Breast epithelium (tissue), 4 donors: ENCODE results near the gene ATP2B3. TPM values are rescaled to one million over a fixed set of nuclear protein-coding genes. Genes with fewer than 3 reads are reported as not detected.
A peak's percentile ranks its signal among the peaks of the same experiment; 100 is the strongest.

Source experiments
- DNase-seq, 2 donors: peaks; one replicate each; pipeline ENCODE4 v3.0.0-alpha.2; 2019; ENCODE audit warnings: low spot score in 2 of 2
- H3K27ac ChIP-seq, 2 donors: fragments of 200-600 bp; sonication (generic) in 1 of 2; one replicate each; pipeline ENCODE4 v1.5.1; 2016 to 2019; ENCODE audit warnings: mild to moderate bottlenecking in 1 of 2
- H3K27me3 ChIP-seq, 2 donors: fragments of 200-600 bp; sonication (generic) in 1 of 2; one replicate each; pipeline versions ENCODE4 v1.5.1 to v1.6.0; 2017 to 2019; ENCODE audit warnings: control low read depth in 1 of 2, mild to moderate bottlenecking in 1 of 2
- H3K36me3 ChIP-seq: fragments of 200-600 bp; one replicate; pipeline ENCODE4 v1.5.1; 2019
- H3K4me1 ChIP-seq, 2 donors: fragments of 200-600 bp; sonication (generic); one replicate each; pipeline ENCODE4 v1.5.1; 2016 to 2019; ENCODE audit warnings: control low read depth in 1 of 2
- H3K4me3 ChIP-seq, 3 donors: fragments of 200-600 bp; sonication (generic); 1 replicate in 2 of 3; 2 replicates in 1 of 3; pipeline ENCODE4 v1.5.1; 2016 to 2019; ENCODE audit warnings: mild to moderate bottlenecking in 3 of 3, moderate library complexity in 2 of 3
- H3K9me3 ChIP-seq, 2 donors: fragments of 200-600 bp; sonication (generic) in 1 of 2; one replicate each; pipeline ENCODE4 v1.5.1; 2016 to 2019; ENCODE audit warnings: control low read depth in 1 of 2
- CTCF ChIP-seq, 3 donors: fragments of 450-650 bp; IDR thresholded peaks; one replicate each; pipeline ENCODE4 v1.5.1; 2016 to 2017; ENCODE audit warnings: antibody characterized with exemption in 3 of 3, mild to moderate bottlenecking in 3 of 3, moderate library complexity in 3 of 3
- POLR2A ChIP-seq: fragments of 450-650 bp; IDR thresholded peaks from one replicate; pipeline ENCODE4 v1.6.1; 2016; ENCODE audit warnings: antibody characterized with exemption, mild to moderate bottlenecking, moderate library complexity
- POLR2AphosphoS5 ChIP-seq, 3 donors: sonication (generic); formaldehyde crosslinking; IDR thresholded peaks; one replicate each; pipeline ENCODE4 v1.6.1; 2017; ENCODE audit warnings: antibody characterized with exemption in 3 of 3
- intact Hi-C: fragments of 100-400 bp; cut with DNase I; formaldehyde crosslinking; loops from one replicate; pipeline ENCODE4 v1.15.1; 2023; ENCODE audit warnings: low total_unique reads
- total RNA-seq, 3 donors: library from RNA; depleted of rRNA; stranded (reverse); fragments of >200 nt; gene quantifications; one replicate each; pipeline ENCODE4 v1.1.0, GENCODE V29; 2016

ATP2B3 gene
- total RNA-seq, 3 donors from 2014 or later: not detected

GRCh38 chrX:153495362-153495751 is 22.1 kb upstream of the ATP2B3 start:
- no peak for TF ChIP-seq POLR2AphosphoS5 (IDR thresholded peaks at IDR 0.05)
- peak in 2 of 3 donors; percentile 1 to 6 for TF ChIP-seq CTCF (IDR thresholded peaks at IDR 0.05)
- TF ChIP-seq POLR2A: no peak

GRCh38 chrX:153495903-153496589 is 21.4 kb upstream of the ATP2B3 start:
- peak overlapping the region; percentile 32 to 63 (median 37) for H3K4me3 ChIP-seq
- H3K27me3 ChIP-seq: peaks cover 5 to 79% of the 10 kb centered on the region in 2 donors
- intact Hi-C loops: no loop called here
- no peak for TF ChIP-seq CTCF (IDR thresholded peaks at IDR 0.05)
- no peak for TF ChIP-seq POLR2A
- no peak for TF ChIP-seq POLR2AphosphoS5 (IDR thresholded peaks at IDR 0.05)
- DNase-seq: no peak
- H3K36me3 ChIP-seq: no peaks in the 10 kb centered on the region
- H3K4me1 ChIP-seq: no peaks in the 10 kb centered on the region
- H3K9me3 ChIP-seq: peaks cover 0 to 3% of the 10 kb centered on the region in 2 donors
- peak overlapping the region in 1 of 2 donors; percentile 70 for H3K27ac ChIP-seq

More at GRCh38 chrX:153495362-153495751, 22.1 kb upstream of the ATP2B3 start:
- Histone ChIP-seq H3K27me3 (peaks cover 5 to 84% of the 10 kb centered on the region in 2 donors), H3K27ac (peak overlapping the region in 1 of 2 donors; percentile 70), H3K4me1 (no peaks in the 10 kb centered on the region), H3K9me3 (peaks cover 0 to 3% of the 10 kb centered on the region in 2 donors), H3K36me3 (no peaks in the 10 kb centered on the region), H3K4me3 (peak overlapping the region; percentile 32 to 63 (median 37))
- intact Hi-C loops: no loop called here
- no peak for DNase-seq

- Histone ChIP-seq H3K9me3 (peaks cover 0 to 1% of the 10 kb centered on the region in 2 donors), H3K4me1 (no peaks in the 10 kb centered on the region), H3K4me3 (peak overlapping the region in 1 of 3 donors; percentile 31), H3K27me3 (peaks cover 5 to 73% of the 10 kb centered on the region in 2 donors), H3K36me3 (no peaks in the 10 kb centered on the region), H3K27ac (peak overlapping the region in 1 of 2 donors; percentile 70)
- intact Hi-C loops: no loop called here
- TF ChIP-seq CTCF (IDR thresholded peaks at IDR 0.05): no peak
- TF ChIP-seq POLR2AphosphoS5 (IDR thresholded peaks at IDR 0.05): no peak
- no peak for TF ChIP-seq POLR2A
- no peak for DNase-seq
Observed at GRCh38 chrX:153496590-153496959, 20.9 kb upstream of the ATP2B3 start.

GRCh38 chrX:153498453-153498852 is 19.0 kb upstream of the ATP2B3 start:
- Histone ChIP-seq H3K4me3 (no peak overlapping the region), H3K27ac (peak overlapping the region in 1 of 2 donors; percentile 38), H3K4me1 (no peaks in the 10 kb centered on the region), H3K9me3 (no peaks in the 10 kb centered on the region), H3K36me3 (no peaks in the 10 kb centered on the region), H3K27me3 (peaks cover 5 to 74% of the 10 kb centered on the region in 2 donors)
- no peak for DNase-seq
- intact Hi-C loops: no loop called here
- TF ChIP-seq POLR2A: no peak
- TF ChIP-seq POLR2AphosphoS5 (IDR thresholded peaks at IDR 0.05): no peak
- no peak for TF ChIP-seq CTCF (IDR thresholded peaks at IDR 0.05)

GRCh38 chrX:153499341-153499740 is 18.1 kb upstream of the ATP2B3 start:
- Histone ChIP-seq H3K27me3 (peaks cover 5 to 74% of the 10 kb centered on the region in 2 donors), H3K4me1 (no peaks in the 10 kb centered on the region), H3K27ac (peak overlapping the region in 1 of 2 donors; percentile 38)

More at GRCh38 chrX:153499341-153499740, 18.1 kb upstream of the ATP2B3 start:
- intact Hi-C loops: no loop called here
- TF ChIP-seq CTCF (IDR thresholded peaks at IDR 0.05): no peak
- TF ChIP-seq POLR2A: no peak
- TF ChIP-seq POLR2AphosphoS5 (IDR thresholded peaks at IDR 0.05): no peak
- Histone ChIP-seq H3K4me3 (peak overlapping the region in 1 of 3 donors; percentile 22), H3K36me3 (no peaks in the 10 kb centered on the region), H3K9me3 (no peaks in the 10 kb centered on the region)
- DNase-seq: no peak
